ENCODE measurements around the gene KCNMA1.

KCNMA1 gene

DNA sequence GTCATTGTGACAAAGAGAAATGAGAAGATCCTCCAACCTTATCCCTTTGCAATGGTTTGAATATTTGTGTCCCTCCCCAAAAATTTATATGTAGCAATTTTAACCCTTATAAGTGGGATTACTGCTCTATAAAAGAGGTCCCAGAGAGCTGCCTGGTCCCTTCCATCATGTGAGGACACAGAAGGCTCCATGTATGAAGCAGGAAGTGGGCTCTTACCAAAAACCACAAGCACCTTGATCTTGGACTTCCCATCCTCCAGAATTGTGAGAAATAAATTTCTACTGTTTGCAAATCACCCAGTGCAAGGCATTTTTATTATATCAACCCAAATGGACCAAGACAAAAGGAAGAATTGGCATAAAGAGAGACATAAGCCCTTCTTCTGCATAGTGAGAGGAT is 95.7 kb downstream of the KCNMA1 start:
- in situ Hi-C loops (cut with HindIII; ENCODE audit: low sequenced_read_pairs) = no loop called here

- in situ Hi-C loops (cut with HindIII; ENCODE audit: low sequenced_read_pairs) = no loop called here
Observed at GRCh38 chr10:77541247-77541646, 96.4 kb downstream of the KCNMA1 start.

- in situ Hi-C loops (cut with HindIII; ENCODE audit: low sequenced_read_pairs) = no loop called here
Observed at GRCh38 chr10:77539147-77539935, 98.3 kb downstream of the KCNMA1 start.

DNA sequence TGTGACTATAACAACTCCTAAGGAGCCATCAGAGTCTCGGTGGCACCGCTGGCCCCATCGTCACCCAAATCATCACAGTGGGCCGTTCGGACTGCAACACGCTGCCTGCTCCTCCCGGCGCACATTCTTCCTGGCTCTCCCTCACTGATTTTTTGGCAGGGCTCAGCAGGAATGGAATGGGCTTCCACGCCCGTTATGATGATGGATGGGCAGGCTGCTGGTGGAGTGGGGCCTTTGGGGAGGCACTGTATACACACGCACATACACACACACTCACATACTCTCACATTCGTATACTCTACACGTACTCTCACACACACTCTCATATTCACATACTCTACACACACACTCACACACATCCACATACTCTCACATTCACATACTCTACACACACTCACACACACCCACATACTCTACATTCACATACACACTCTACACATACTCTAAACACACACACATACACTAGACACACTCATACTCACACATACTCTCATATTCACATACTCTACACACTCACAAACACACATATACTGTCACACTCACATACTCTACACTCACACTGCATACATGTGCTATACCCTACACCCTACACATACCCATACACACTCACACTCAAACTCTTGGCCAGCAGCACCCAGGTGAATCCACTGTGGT is 99.8 kb downstream of the KCNMA1 start:
- in situ Hi-C loops (cut with HindIII; ENCODE audit: low sequenced_read_pairs) = no loop called here

DNA sequence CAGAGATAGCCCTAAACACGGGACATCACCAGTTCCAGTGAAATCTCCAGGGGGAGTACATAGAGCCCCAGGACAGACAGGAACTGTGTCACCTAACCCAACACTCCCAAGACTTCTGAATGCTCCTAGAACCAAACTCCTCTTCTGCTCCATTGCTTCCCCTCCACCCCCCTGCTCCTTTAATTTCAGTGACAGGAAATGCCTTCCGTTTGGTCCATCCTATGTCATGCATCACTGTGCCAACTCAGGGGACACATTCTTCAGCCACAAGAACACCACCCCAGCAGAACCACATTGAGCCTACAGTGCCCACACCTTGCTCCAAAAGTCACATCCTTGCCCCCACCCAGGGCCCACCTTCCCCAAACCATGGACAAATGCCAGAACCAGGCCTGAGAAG is 100.5 kb downstream of the KCNMA1 start:
- in situ Hi-C loops (cut with HindIII; ENCODE audit: low sequenced_read_pairs) = no loop called here

- in situ Hi-C loops (cut with HindIII; ENCODE audit: low sequenced_read_pairs) = no loop called here
Observed at GRCh38 chr10:77533887-77534278, 103.7 kb downstream of the KCNMA1 start.

GRCh38 chr10:77533146-77533886 is 104.3 kb downstream of the KCNMA1 start:
- in situ Hi-C loops (cut with HindIII; ENCODE audit: low sequenced_read_pairs) = no loop called here

DNA sequence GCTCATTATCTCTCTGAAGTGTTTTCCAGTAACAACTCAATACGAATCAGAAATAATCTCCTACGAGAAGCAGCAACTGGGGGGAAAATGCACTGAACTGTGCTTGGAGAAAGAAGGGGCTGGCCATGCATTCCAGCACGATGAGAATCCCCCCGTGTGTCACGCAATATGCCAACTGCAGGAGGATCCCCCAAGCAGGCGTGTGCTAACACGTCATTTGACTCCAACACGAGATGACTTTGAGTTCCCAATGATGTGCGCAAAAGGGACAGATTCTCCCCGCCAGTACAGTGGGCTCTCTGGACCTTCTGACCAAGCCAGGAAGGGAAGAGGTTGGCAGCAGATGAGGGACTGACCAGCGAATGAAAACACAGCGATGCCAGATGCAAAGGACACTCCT is 105.5 kb downstream of the KCNMA1 start:
- in situ Hi-C loops (cut with HindIII; ENCODE audit: low sequenced_read_pairs) = no loop called here

DNA sequence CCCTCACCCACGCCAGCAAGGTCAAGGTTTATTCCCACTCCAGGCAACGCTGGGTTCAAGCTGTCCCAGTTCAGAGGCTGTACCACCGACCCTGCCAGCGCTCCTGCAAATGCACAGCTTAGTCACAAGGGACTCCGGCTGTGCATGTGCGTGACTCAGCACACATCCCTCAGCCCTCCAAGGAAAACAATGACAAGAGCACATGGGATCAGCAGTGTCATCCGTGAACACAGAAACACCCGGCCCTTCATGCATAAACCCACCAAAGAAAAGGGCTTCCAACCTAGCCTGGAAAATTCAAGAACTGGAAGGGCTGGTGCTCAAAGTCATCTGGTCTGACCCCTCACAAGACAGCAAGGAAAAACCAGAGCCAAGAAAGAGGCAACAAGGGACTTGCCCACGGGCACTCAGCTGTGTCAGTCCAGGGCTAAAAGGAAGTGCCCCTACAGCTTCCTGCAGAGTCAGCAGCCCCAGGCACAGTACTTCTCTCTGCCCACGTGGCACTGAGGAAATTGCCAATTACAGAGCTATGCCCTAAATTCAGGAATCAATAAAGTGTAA is 106.1 kb downstream of the KCNMA1 start:
- in situ Hi-C loops (cut with HindIII; ENCODE audit: low sequenced_read_pairs) = no loop called here

GRCh38 chr10:77530011-77530410 is 107.6 kb downstream of the KCNMA1 start:
- in situ Hi-C loops (cut with HindIII; ENCODE audit: low sequenced_read_pairs) = no loop called here

- in situ Hi-C loops (cut with HindIII; ENCODE audit: low sequenced_read_pairs) = no loop called here
Observed at GRCh38 chr10:77529050-77529576, 108.5 kb downstream of the KCNMA1 start.

DNA sequence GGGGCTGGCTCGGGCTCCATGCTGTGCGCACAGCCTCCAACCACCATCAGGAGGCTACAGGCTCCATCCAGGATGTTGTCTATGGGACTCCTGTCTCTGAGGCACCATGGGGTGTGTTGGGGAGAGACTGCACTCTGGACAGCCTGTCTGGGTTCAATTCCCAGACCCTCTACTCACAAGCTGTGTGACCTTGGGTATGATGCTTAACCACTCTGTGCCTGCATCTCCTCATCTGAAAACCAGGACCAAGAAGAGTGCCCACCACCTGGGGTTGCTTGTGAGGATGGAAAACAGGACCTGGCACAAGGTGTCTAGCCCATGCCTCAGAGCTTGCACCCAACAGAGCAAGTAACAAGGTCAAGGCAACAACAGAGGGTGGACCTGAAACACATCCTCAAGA is 109.8 kb downstream of the KCNMA1 start:
- in situ Hi-C loops (cut with HindIII; ENCODE audit: low sequenced_read_pairs) = no loop called here

DNA sequence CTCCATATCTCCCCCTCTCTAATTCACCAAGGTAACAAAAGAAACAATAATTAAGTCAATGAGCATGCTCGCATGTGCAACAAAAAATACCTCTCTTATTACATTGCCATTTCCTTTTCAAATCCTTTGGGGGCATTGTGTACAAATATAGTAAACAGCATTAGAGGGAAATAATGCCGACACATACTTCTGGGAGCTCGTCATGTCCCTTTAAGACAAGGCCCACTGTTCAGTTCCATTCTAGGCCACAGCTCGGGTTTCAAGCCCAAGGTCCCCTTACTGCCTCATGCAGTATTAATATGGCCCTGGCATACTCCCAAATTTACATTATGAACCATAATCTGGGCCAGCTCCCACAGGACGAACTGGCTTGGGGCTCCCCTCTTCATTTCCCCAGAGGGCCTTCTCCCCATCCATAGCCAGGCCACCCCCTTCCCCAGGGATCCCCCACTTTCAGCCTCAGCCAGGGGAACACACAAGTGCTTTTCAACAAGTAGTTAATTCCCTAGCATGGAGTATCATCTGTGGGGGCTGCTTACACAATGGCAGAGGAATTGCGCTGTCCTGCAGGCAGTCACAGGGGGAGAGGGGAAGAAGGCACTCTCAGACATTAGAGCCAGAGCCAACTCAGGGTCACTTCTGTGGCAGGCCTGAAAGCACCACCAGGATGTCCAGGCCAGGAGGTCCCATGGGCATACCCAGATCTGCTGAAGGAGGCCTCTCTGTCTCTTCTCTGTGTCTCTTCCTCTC is 110.6 kb downstream of the KCNMA1 start:
- in situ Hi-C loops (cut with HindIII; ENCODE audit: low sequenced_read_pairs) = no loop called here

GRCh38 chr10:77524281-77524711 is 113.3 kb downstream of the KCNMA1 start:
- in situ Hi-C loops (cut with HindIII; ENCODE audit: low sequenced_read_pairs) = loop anchor here (5.0 kb wide), 1 partner anchor 78 kb away; no protein-coding TSS in a partner anchor

DNA sequence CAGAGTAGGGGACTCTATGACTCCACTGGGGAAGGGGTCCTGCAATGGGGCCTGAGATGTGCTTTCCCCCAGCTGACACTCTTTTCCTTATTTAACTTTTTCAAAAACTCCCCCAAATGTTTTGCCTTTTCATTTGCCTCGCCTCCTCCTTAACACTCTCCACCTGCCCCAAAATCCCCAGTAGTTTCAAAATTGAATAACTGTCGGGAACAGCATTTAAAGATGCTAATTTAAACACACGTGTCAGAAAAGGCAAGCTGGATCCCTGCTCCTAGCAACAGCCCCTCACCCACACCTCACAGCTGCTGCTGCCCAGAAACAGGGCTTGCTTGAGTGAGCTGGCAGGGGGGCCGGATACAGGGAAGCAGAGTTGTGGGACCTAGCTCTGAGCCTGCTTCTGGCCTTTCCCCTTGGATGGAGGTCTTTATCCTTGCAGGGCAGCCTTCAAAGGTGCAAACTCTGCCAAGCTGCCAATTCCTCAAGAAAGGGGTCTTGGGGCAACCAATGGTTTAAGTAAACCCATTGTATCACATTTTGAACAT is 115.3 kb downstream of the KCNMA1 start:
- in situ Hi-C loops (cut with HindIII; ENCODE audit: low sequenced_read_pairs) = loop anchor here (5.0 kb wide), 1 partner anchor 80 kb away; no protein-coding TSS in a partner anchor

DNA sequence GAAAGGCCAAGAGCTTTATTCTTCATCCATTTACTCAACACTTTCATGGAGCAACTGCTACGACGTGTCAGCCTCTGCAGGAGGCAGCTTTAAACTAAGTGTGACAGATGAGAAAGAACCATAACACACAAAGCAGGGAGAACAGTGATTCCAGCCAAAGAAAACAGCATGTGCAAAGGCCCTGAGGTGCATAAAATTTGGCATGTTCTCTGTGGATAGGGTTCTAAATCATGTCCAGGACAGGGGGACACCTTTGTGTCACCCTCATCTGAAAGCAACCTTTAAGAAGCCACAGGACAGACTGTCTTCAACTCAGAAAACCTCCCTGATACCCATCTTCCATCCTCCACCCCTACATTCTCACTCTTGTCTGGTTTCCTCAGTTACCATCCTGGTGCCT is 116.6 kb downstream of the KCNMA1 start:
- in situ Hi-C loops (cut with HindIII; ENCODE audit: low sequenced_read_pairs) = loop anchor here (5.0 kb wide), 1 partner anchor 81 kb away; no protein-coding TSS in a partner anchor

GRCh38 chr10:77520290-77520689 is 117.3 kb downstream of the KCNMA1 start:
- in situ Hi-C loops (cut with HindIII; ENCODE audit: low sequenced_read_pairs) = loop anchor here (5.0 kb wide), 1 partner anchor 82 kb away; no protein-coding TSS in a partner anchor

GRCh38 chr10:77519791-77520190 is 117.8 kb downstream of the KCNMA1 start:
- in situ Hi-C loops (cut with HindIII; ENCODE audit: low sequenced_read_pairs) = loop anchor here (5.0 kb wide), 1 partner anchor 83 kb away; no protein-coding TSS in a partner anchor

- in situ Hi-C loops (cut with HindIII; ENCODE audit: low sequenced_read_pairs) = no loop called here
Observed at GRCh38 chr10:77518910-77519274, 118.7 kb downstream of the KCNMA1 start.
